K562 (cell line): Measurements from ENCODE around the gene CD52. TPM values are rescaled to one million over a fixed set of nuclear protein-coding genes. Genes with fewer than 3 reads are reported as not detected.
A peak's percentile ranks its signal among the peaks of the same experiment; 100 is the strongest.

ENCODE experiments used
- ELK3 ChIP-seq: fragments of 450-650 bp; formaldehyde crosslinking; IDR thresholded peaks from 2 replicates; pipeline ENCODE4 v1.4.0; 2020; ENCODE audit warnings: mild to moderate bottlenecking
- ETV1 ChIP-seq: fragments of 450-650 bp; conservative IDR thresholded peaks from 2 replicates; pipeline ENCODE4 v1.6.1; 2016; ENCODE audit warnings: missing genetic modification characterization, control low read depth, low read depth, missing compliant biosample characterization
- FOSL1 ChIP-seq: fragments of 200-800 bp; sonication (Bioruptor generic); conservative IDR thresholded peaks from 2 replicates; pipeline ENCODE4 v1.6.1; 2016; ENCODE audit warnings: missing genetic modification characterization, missing compliant biosample characterization
- HNRNPL ChIP-seq: fragments of 200-400 bp; formaldehyde crosslinking; IDR thresholded peaks from 2 replicates; pipeline ENCODE4 v1.6.1; 2017; ENCODE audit warnings: low read depth, mild to moderate bottlenecking, low read length
- JUND ChIP-seq, 2 experiments: IDR thresholded peaks; 2 replicates in 1 of 2; 3 replicates in 1 of 2; pipeline ENCODE4 v1.6.1; 2011; ENCODE audit warnings: borderline replicate concordance in 2 of 2, low read depth in 2 of 2, low read length in 2 of 2, improper control_type of control experiment in 1 of 2, missing biosample characterization in 1 of 2, missing genetic modification characterization in 1 of 2, missing genetic modification reagents in 1 of 2
- LEF1 ChIP-seq: fragments of 450-650 bp; IDR thresholded peaks from 2 replicates; pipeline ENCODE4 v1.6.1; 2016; ENCODE audit warnings: mild to moderate bottlenecking
- MAZ ChIP-seq, 2 experiments: fragments of 450-650 bp in 1 of 2; sonication (generic) in 1 of 2; formaldehyde crosslinking; IDR thresholded peaks in 1 of 2; conservative IDR thresholded peaks in 1 of 2; 2 replicates each; pipeline versions ENCODE4 v1.4.0 to v1.5.0; 2020; ENCODE audit warnings: mild to moderate bottlenecking in 1 of 2, missing genetic modification reagents in 1 of 2
- MCM2 ChIP-seq: fragments of 450-650 bp; IDR thresholded peaks from 2 replicates; pipeline ENCODE4 v1.6.1; 2017; ENCODE audit warnings: low read depth, mild to moderate bottlenecking
- MNT ChIP-seq, 2 experiments: fragments of 450-650 bp; conservative IDR thresholded peaks; 2 replicates each; pipeline ENCODE4 v1.6.1; 2017; ENCODE audit warnings: mild to moderate bottlenecking in 2 of 2, moderate library complexity in 2 of 2
- MXD1 ChIP-seq: fragments of 250-450 bp; sonication (Bioruptor Pico); IDR thresholded peaks from 2 replicates; pipeline ENCODE4 v1.8.0; 2021; ENCODE audit warnings: borderline replicate concordance, mild to moderate bottlenecking, moderate library complexity; ENCODE audit not compliant: poor library complexity, severe bottlenecking
- NCOA2 ChIP-seq, 2 experiments: fragments of 450-650 bp; IDR thresholded peaks; 2 replicates each; pipeline ENCODE4 v1.6.1; 2018; ENCODE audit warnings: mild to moderate bottlenecking in 2 of 2, moderate library complexity in 1 of 2; ENCODE audit not compliant: partially characterized antibody in 2 of 2
- PHF20 ChIP-seq: fragments of 450-650 bp; IDR thresholded peaks from 2 replicates; pipeline ENCODE4 v1.6.1; 2018; ENCODE audit not compliant: partially characterized antibody
- RBM17 ChIP-seq: fragments of 200-400 bp; formaldehyde crosslinking; IDR thresholded peaks from 2 replicates; pipeline ENCODE4 v1.6.1; 2017; ENCODE audit warnings: low read depth, mild to moderate bottlenecking, low read length, borderline replicate concordance
- RFX5 ChIP-seq: IDR thresholded peaks from 2 replicates; pipeline ENCODE4 v1.6.1; 2011; ENCODE audit warnings: low read depth, mild to moderate bottlenecking, improper control_type of control experiment, low read length
- SMARCA4 ChIP-seq: fragments of 450-650 bp; IDR thresholded peaks from 2 replicates; pipeline ENCODE4 v1.6.1; 2016
- SMARCB1 ChIP-seq: IDR thresholded peaks from 2 replicates; pipeline ENCODE4 v1.6.1; 2011; ENCODE audit warnings: improper control_type of control experiment, low read depth; ENCODE audit not compliant: insufficient read length
- TEAD2 ChIP-seq: fragments of 450-650 bp; IDR thresholded peaks from 2 replicates; pipeline ENCODE4 v1.6.1; 2016; ENCODE audit warnings: missing genetic modification characterization, control low read depth, missing compliant biosample characterization
- TRIM25 ChIP-seq: fragments of 450-650 bp; IDR thresholded peaks from 2 replicates; pipeline ENCODE4 v1.7.0; 2016; ENCODE audit warnings: borderline replicate concordance
- ZNF274 ChIP-seq: IDR thresholded peaks from 2 replicates; pipeline ENCODE4 v1.6.1; 2011; ENCODE audit warnings: low read depth, mild to moderate bottlenecking, low read length, moderate library complexity, borderline replicate concordance
- ZNF41 ChIP-seq: fragments of 250-450 bp; sonication (Bioruptor Pico); conservative IDR thresholded peaks from 2 replicates; pipeline ENCODE4 v1.4.0; 2020; ENCODE audit warnings: mild to moderate bottlenecking
- ZNF764 ChIP-seq: fragments of 250-450 bp; sonication (Bioruptor Pico); IDR thresholded peaks from 2 replicates; pipeline ENCODE4 v1.4.0; 2020; ENCODE audit warnings: low read depth, mild to moderate bottlenecking, moderate library complexity
- polyA plus RNA-seq, 8 experiments: library from polyadenylated mRNA; depleted of rRNA in 4 of 8; stranded (reverse) in 5 of 8; unstranded in 3 of 8; fragments of >200 nt; fragmentation: Nextera tagmentation in 2 of 8; fragmentation: Illumina TruSeq in 1 of 8; extraction: Ambion mirVana in 2 of 8; extraction: Trizol in 1 of 8; gene quantifications; 2 replicates each; pipeline versions ENCODE4 v1.2.1 to v1.2.3, GENCODE V29; 2011 to 2014; ENCODE audit warnings: inconsistent platforms in 1 of 8, missing spikeins in 1 of 8
- total RNA-seq, 7 experiments: library from RNA; depleted of rRNA in 6 of 7; stranded (reverse); fragments of >200 nt in 6 of 7; fragmentation: Illumina TruSeq in 2 of 7; extraction: Trizol in 2 of 7; gene quantifications; 2 replicates each; pipeline versions ENCODE4 v1.2.1 to v1.2.3, GENCODE V29; 2011 to 2021; ENCODE audit warnings: low replicate concordance in 1 of 7

CD52 gene
- total and polyA plus RNA-seq, 9 of the 15 experiments (the other 6 are each of a cell fraction or from before 2014, with no cell fraction given): 34.9 to 488 (median 173) TPM

- TF ChIP-seq ELK3 (CRISPR knock-in tag): no peak
- TF ChIP-seq RFX5: no peak
- peak; percentile 89 for TF ChIP-seq LEF1
- no peak for TF ChIP-seq RBM17
- no peak for TF ChIP-seq TEAD2 (tag)
- no peak for TF ChIP-seq TRIM25
- 0 out of 2 replicates have a peak, but pooled peaks have one; percentile 35 for TF ChIP-seq HNRNPL
- peak; percentile 99 for TF ChIP-seq SMARCB1
- peak; percentile 68 for TF ChIP-seq ETV1 (tag)
- peak; percentile 94 to 98 for TF ChIP-seq MNT (conservative IDR thresholded peaks at IDR 0.05)
- TF ChIP-seq FOSL1: peak; percentile 100
- peak; percentile 85 to 93 for TF ChIP-seq MAZ (CRISPR knock-in tag; conservative IDR thresholded peaks at IDR 0.05 in 1 of 2, IDR thresholded peaks at IDR 0.05 in 1 of 2)
- no peak for TF ChIP-seq ZNF41 (CRISPR knock-in tag)
- TF ChIP-seq PHF20: no peak
- TF ChIP-seq NCOA2 (IDR thresholded peaks at IDR 0.05; ENCODE audit: partially characterized antibody in 2 of 2): no peak
- TF ChIP-seq JUND (IDR thresholded peaks at IDR 0.05; ENCODE audit: borderline replicate concordance, low read depth, low read length): peak; percentile 100
- TF ChIP-seq JUND (tag; IDR thresholded peaks at IDR 0.05; ENCODE audit: borderline replicate concordance, low read depth, low read length): peak; percentile 99
- TF ChIP-seq ZNF274: no peak
- no peak for TF ChIP-seq MCM2
- TF ChIP-seq ZNF764: no peak
- TF ChIP-seq SMARCA4: peak; percentile 99
- TF ChIP-seq MXD1 (CRISPR knock-in tag): no peak
These were observed 33.0 kb upstream of the CD52 start (continued) for GRCh38 chr1:26284597-26285347.
